ENCODE measurements around the gene GGCX. TPM values are rescaled to one million over a fixed set of nuclear protein-coding genes. Genes with fewer than 3 reads are reported as not detected.

GGCX gene
- polyA plus RNA-seq, 3 donors, result 24.0 to 34.4 (median 32.0) TPM

GRCh38 chr2:85579266-85579935 lies 18.1 kb upstream of the GGCX start:
- peak overlapping the region; percentile 96 to 99 for H3K4me3 Mint-ChIP-seq
- Histone ChIP-seq H3K27ac (ENCODE audit: low read depth in 1 of 2, low read length in 2 of 2) (peak overlapping the region; percentile 85 to 91), H2AFZ (ENCODE audit: insufficient read depth, low read depth, low read length, poor library complexity, severe bottlenecking) (peak overlapping the region; percentile 90), H3K9me3 (replicated peaks in 1 of 2; ENCODE audit: control insufficient read depth in 1 of 2, insufficient read depth in 1 of 2, low read length in 2 of 2) (no peaks in the 10 kb centered on the region), H3K4me1 (ENCODE audit: control insufficient read depth in 1 of 2, insufficient read depth in 2 of 2, low read length in 2 of 2) (peaks cover 51 to 68% of the 10 kb centered on the region in 2 donors), H3K27me3 (ENCODE audit: control insufficient read depth in 2 of 2, insufficient read depth in 2 of 2, low read length in 2 of 2) (no peaks in the 10 kb centered on the region), H4K20me1 (ENCODE audit: insufficient read depth, low read length) (peaks cover 25% of the 10 kb centered on the region), H3K9ac (ENCODE audit: insufficient read depth, low read length, poor library complexity, severe bottlenecking) (peak overlapping the region; percentile 76), H3K4me2 (replicated peaks; ENCODE audit: extremely low read depth, low read length, poor library complexity, severe bottlenecking) (peak overlapping the region; percentile 81), H3K36me3 (replicated peaks in 1 of 2; ENCODE audit: control insufficient read depth in 1 of 2, insufficient read depth in 2 of 2, low read length in 2 of 2) (peaks cover 15 to 24% of the 10 kb centered on the region in 2 donors), H3K4me3 (replicated peaks in 1 of 3; ENCODE audit: low read depth in 2 of 3, low read length in 3 of 3) (peak overlapping the region; percentile 53 to 86 (median 78)), H3K79me2 (ENCODE audit: insufficient read depth, low read length) (peaks cover 64% of the 10 kb centered on the region)
- no peaks in the 10 kb centered on the region for H3K9me3 Mint-ChIP-seq
- peak overlapping the region; percentile 92 to 98 (median 96) for H3K27ac Mint-ChIP-seq
- peaks cover 22 to 35% of the 10 kb centered on the region in 2 donors for H3K36me3 Mint-ChIP-seq
- 4% methylated on average over 3 of the region's 6 CpGs for WGBS (ENCODE audit: insufficient coverage)
- peaks cover 0 to 3% (median 1%) of the 10 kb centered on the region in 3 donors for H3K27me3 Mint-ChIP-seq (ENCODE audit: low read depth in 3 of 3)
- peak in 2 of 3 donors; percentile 47 to 59 for DNase-seq
- peaks cover 62% of the 10 kb centered on the region for H3K4me1 Mint-ChIP-seq
- intact Hi-C loops (cut with micrococcal nuclease), result no loop called here
- TF ChIP-seq, protein P1, sequence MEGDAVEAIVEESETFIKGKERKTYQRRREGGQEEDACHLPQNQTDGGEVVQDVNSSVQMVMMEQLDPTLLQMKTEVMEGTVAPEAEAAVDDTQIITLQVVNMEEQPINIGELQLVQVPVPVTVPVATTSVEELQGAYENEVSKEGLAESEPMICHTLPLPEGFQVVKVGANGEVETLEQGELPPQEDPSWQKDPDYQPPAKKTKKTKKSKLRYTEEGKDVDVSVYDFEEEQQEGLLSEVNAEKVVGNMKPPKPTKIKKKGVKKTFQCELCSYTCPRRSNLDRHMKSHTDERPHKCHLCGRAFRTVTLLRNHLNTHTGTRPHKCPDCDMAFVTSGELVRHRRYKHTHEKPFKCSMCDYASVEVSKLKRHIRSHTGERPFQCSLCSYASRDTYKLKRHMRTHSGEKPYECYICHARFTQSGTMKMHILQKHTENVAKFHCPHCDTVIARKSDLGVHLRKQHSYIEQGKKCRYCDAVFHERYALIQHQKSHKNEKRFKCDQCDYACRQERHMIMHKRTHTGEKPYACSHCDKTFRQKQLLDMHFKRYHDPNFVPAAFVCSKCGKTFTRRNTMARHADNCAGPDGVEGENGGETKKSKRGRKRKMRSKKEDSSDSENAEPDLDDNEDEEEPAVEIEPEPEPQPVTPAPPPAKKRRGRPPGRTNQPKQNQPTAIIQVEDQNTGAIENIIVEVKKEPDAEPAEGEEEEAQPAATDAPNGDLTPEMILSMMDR (IDR thresholded peaks at IDR 0.05), result no peak

DNA sequence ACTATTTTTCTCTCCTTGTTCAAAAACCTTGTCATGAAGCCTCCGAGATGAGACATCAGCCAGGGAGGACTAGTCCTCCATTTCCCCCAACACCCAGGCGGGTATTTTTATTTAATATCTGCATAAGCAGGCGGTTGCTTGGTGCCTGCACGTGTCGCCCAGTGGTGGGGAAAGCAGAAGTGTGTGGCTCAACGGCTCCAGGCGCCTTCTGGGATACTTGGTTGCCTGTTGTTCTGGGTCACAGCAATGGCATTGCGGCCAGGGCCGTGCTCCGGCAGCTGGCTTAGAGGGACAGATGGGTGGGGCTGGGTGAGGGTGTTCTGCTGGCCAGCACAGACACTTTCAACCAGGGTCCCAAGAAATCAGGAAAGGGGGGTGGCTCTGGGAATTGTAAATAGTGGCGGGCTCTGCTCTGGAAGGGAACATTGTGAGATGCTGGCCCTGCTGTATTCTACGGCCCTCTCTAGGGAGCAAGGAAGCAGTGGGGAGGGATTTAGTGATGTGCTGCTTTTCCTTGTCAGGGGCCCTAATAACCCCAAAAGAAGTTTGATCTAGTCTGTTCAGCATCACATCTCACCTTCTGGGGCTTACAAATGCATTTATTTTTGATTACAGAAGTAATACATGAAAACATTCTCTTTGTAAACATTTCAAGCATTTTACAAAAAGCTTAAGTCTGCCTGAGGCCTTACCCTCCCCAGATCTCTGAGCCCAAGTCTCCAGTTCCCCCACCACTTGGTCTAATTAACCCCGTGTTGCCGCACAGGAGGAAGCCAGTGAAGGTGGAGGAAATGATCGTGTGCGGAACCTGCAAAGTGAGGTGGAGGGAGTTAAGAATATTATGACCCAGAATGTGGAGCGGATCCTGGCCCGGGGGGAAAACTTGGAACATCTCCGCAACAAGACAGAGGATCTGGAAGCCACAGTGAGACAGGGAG lies 17.2 kb upstream of the GGCX start:
- no peaks in the 10 kb centered on the region for H3K9me3 ChIP-seq (replicated peaks in 1 of 2; ENCODE audit: control insufficient read depth in 1 of 2, insufficient read depth in 1 of 2, low read length in 2 of 2)
- Mint-ChIP-seq H3K36me3 (peaks cover 21 to 34% of the 10 kb centered on the region in 2 donors), H3K27ac (peak overlapping the region; percentile 92 to 98 (median 96)), H3K4me3 (peak overlapping the region; percentile 96 to 99), H3K27me3 (ENCODE audit: low read depth in 3 of 3) (peaks cover 0 to 3% (median 1%) of the 10 kb centered on the region in 3 donors), H3K4me1 (peaks cover 56% of the 10 kb centered on the region), H3K9me3 (no peaks in the 10 kb centered on the region)
- H2AFZ ChIP-seq (ENCODE audit: insufficient read depth, low read depth, low read length, poor library complexity, severe bottlenecking), result peak overlapping the region; percentile 90
- peaks cover 25% of the 10 kb centered on the region for H4K20me1 ChIP-seq (ENCODE audit: insufficient read depth, low read length)
- intact Hi-C loops (cut with micrococcal nuclease), result no loop called here
- peaks cover 44 to 59% of the 10 kb centered on the region in 2 donors for H3K4me1 ChIP-seq (ENCODE audit: control insufficient read depth in 1 of 2, insufficient read depth in 2 of 2, low read length in 2 of 2)
- H3K79me2 ChIP-seq (ENCODE audit: insufficient read depth, low read length), result peaks cover 62% of the 10 kb centered on the region
- peak; percentile 66 to 75 (median 73) for DNase-seq
- peak overlapping the region; percentile 81 for H3K4me2 ChIP-seq (replicated peaks; ENCODE audit: extremely low read depth, low read length, poor library complexity, severe bottlenecking)
- peaks cover 15 to 24% of the 10 kb centered on the region in 2 donors for H3K36me3 ChIP-seq (replicated peaks in 1 of 2; ENCODE audit: control insufficient read depth in 1 of 2, insufficient read depth in 2 of 2, low read length in 2 of 2)
- H3K9ac ChIP-seq (ENCODE audit: insufficient read depth, low read length, poor library complexity, severe bottlenecking), result peak overlapping the region; percentile 76
- WGBS (ENCODE audit: insufficient coverage), result 1% methylated on average over 14 of the region's 19 CpGs
- no peaks in the 10 kb centered on the region for H3K27me3 ChIP-seq (ENCODE audit: control insufficient read depth in 2 of 2, insufficient read depth in 2 of 2, low read length in 2 of 2)
- peak overlapping the region; percentile 85 to 91 for H3K27ac ChIP-seq (ENCODE audit: low read depth in 1 of 2, low read length in 2 of 2)
- peak overlapping the region; percentile 53 to 86 (median 78) for H3K4me3 ChIP-seq (replicated peaks in 1 of 3; ENCODE audit: low read depth in 2 of 3, low read length in 3 of 3)
- TF ChIP-seq, protein P1 (IDR thresholded peaks at IDR 0.05), result no peak

All from CD14-positive monocyte (primary cell).